Spleen (tissue), 11 donors: ENCODE measurements around the gene SLC52A3. TPM values are rescaled to one million over a fixed set of nuclear protein-coding genes. Genes with fewer than 3 reads are reported as not detected.

Experiments
- DNase-seq: peaks from one replicate; pipeline ENCODE4 v3.0.0-alpha.2; 2020
- H3K27ac ChIP-seq, 8 donors: fragments of 200-600 bp; sonication (generic) in 7 of 8; 1 replicate in 4 of 8; 2 replicates in 4 of 8; pipeline versions ENCODE4 v1.5.0 to v1.8.0; 2016 to 2021; ENCODE audit warnings: inconsistent platforms in 4 of 8, mild to moderate bottlenecking in 4 of 8, moderate library complexity in 1 of 8
- H3K27me3 ChIP-seq, 7 donors: fragments of 200-600 bp; sonication (generic) in 6 of 7; replicated peaks in 1 of 7; 1 replicate in 4 of 7; 2 replicates in 3 of 7; pipeline versions ENCODE4 v1.5.0 to v1.8.0; 2016 to 2021; ENCODE audit warnings: inconsistent platforms in 3 of 7, mild to moderate bottlenecking in 1 of 7
- H3K36me3 ChIP-seq, 6 donors: fragments of 200-600 bp; sonication (generic) in 5 of 6; 1 replicate in 4 of 6; 2 replicates in 2 of 6; pipeline versions ENCODE4 v1.5.0 to v1.8.0; 2016 to 2021; ENCODE audit warnings: inconsistent platforms in 2 of 6
- H3K4me1 ChIP-seq, 6 donors: fragments of 200-600 bp; sonication (generic) in 5 of 6; 1 replicate in 3 of 6; 2 replicates in 3 of 6; pipeline versions ENCODE4 v1.5.0 to v1.8.0; 2016 to 2021; ENCODE audit warnings: inconsistent platforms in 3 of 6
- H3K4me3 ChIP-seq, 8 donors: fragments of 200-600 bp; sonication (generic) in 7 of 8; 1 replicate in 4 of 8; 2 replicates in 4 of 8; pipeline versions ENCODE4 v1.5.0 to v1.8.0; 2016 to 2021; ENCODE audit warnings: inconsistent platforms in 4 of 8, mild to moderate bottlenecking in 4 of 8, moderate library complexity in 2 of 8
- H3K9me3 ChIP-seq, 8 donors: fragments of 200-600 bp; sonication (generic) in 7 of 8; 1 replicate in 4 of 8; 2 replicates in 4 of 8; pipeline versions ENCODE4 v1.5.0 to v1.8.0; 2016 to 2021; ENCODE audit warnings: inconsistent platforms in 4 of 8
- POLR2A ChIP-seq, 3 donors: fragments of 450-650 bp; IDR thresholded peaks; one replicate each; pipeline ENCODE4 v1.5.1; 2017; ENCODE audit warnings: antibody characterized with exemption in 3 of 3, mild to moderate bottlenecking in 1 of 3
- POLR2AphosphoS5 ChIP-seq, 3 donors: sonication (generic); formaldehyde crosslinking; IDR thresholded peaks; one replicate each; pipeline ENCODE4 v1.5.1; 2017; ENCODE audit warnings: antibody characterized with exemption in 3 of 3
- WGBS, 5 donors: extraction: QIAGEN DNeasy Blood & Tissue Kit in 3 of 5; methylation state at CpG; one replicate each; pipeline versions ENCODE4 v1.1.5 to v1.1.7; 2013 to 2018; 5-methylcytosine and 5-hydroxymethylcytosine counted together
- intact Hi-C: fragments of 100-400 bp; cut with DNase I; formaldehyde crosslinking; loops from one replicate; pipeline ENCODE4 v1.15.0; 2023; ENCODE audit warnings: low total_unique reads
- polyA plus RNA-seq, 3 donors: library from polyadenylated mRNA; stranded (reverse); fragments of 200-250 nt; gene quantifications; one replicate each; pipeline ENCODE4 v1.2.1, GENCODE V29; 2013
- total RNA-seq, 7 donors: library from RNA; depleted of rRNA in 3 of 7; stranded (reverse); fragments of >200 nt in 3 of 7; fragmentation: NEBNext Ultra II Directional in 4 of 7; extraction: Animal tissue kit (Norgen Biotek cat#: 25700) in 4 of 7; gene quantifications; one replicate each; pipeline versions ENCODE4 v1.1.0 to v1.2.1, GENCODE V29; 2016 to 2021
- TF ChIP-seq, protein P1 (sequence below), 11 experiments: fragments of 200-600 bp in 7 of 11; fragments of 450-650 bp in 4 of 11; sonication (generic) in 4 of 11; IDR thresholded peaks in 8 of 11; conservative IDR thresholded peaks in 3 of 11; 1 replicate in 7 of 11; 2 replicates in 4 of 11; pipeline versions ENCODE4 v1.4.0 to v1.8.0; 2016 to 2021; ENCODE audit warnings: antibody characterized with exemption in 11 of 11, inconsistent platforms in 4 of 11, mild to moderate bottlenecking in 1 of 11
- donor health status: healthy with polysubstance abuse.
- donor health status: DM: no; HTN: no; CAD: no; lungs with moderate emphysema.
- donor health status: DM: no; HTN: no; CAD: no.
- donor health status: Bipolar disorder and iron deficiency.
- donor health status: healthy.
- donor health status: DM: no; HTN: no; CAD: no.
- donor health status: DM: yes; HTN: yes; CAD: no.

The SLC52A3 gene
- total and polyA plus RNA-seq, 10 donors: 0.03 to 0.44 (median 0.17) TPM; not detected in 3

DNA sequence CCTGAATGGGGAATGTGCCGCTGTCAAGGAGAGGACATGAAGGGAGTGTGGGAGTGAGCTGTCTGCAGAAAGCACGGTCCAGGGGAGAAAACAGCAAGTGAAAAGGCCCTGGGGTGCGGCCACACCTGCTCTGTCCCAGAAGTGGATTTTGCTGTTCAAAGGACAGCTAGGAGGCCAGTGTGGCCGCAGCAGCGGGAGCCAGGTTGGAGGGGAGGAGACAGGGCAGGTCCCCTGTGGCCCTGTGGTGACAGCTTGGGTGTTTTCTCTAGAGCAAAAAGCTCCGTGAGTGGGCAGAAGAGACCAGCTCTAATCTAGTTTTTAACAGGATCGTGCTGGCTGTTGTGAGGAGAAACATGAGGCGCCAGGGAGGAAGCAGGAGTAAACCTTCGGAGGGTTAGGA lies 4.5 kb upstream of the SLC52A3 start:
- H3K27ac ChIP-seq: no peak overlapping the region
- TF ChIP-seq POLR2A (IDR thresholded peaks at IDR 0.05) (no peak), POLR2AphosphoS5 (IDR thresholded peaks at IDR 0.05) (no peak)
- TF ChIP-seq, protein P1, sequence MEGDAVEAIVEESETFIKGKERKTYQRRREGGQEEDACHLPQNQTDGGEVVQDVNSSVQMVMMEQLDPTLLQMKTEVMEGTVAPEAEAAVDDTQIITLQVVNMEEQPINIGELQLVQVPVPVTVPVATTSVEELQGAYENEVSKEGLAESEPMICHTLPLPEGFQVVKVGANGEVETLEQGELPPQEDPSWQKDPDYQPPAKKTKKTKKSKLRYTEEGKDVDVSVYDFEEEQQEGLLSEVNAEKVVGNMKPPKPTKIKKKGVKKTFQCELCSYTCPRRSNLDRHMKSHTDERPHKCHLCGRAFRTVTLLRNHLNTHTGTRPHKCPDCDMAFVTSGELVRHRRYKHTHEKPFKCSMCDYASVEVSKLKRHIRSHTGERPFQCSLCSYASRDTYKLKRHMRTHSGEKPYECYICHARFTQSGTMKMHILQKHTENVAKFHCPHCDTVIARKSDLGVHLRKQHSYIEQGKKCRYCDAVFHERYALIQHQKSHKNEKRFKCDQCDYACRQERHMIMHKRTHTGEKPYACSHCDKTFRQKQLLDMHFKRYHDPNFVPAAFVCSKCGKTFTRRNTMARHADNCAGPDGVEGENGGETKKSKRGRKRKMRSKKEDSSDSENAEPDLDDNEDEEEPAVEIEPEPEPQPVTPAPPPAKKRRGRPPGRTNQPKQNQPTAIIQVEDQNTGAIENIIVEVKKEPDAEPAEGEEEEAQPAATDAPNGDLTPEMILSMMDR (IDR thresholded peaks at IDR 0.05 in 8 of 11, conservative IDR thresholded peaks at IDR 0.05 in 3 of 11): no peak
- no peaks in the 10 kb centered on the region for H3K36me3 ChIP-seq
- no peak overlapping the region for H3K4me3 ChIP-seq
- H3K9me3 ChIP-seq: peaks cover 0 to 5% (median 0%) of the 10 kb centered on the region in 8 donors
- peaks cover 0 to 49% (median 0%) of the 10 kb centered on the region in 7 donors for H3K27me3 ChIP-seq
- 70 to 78% (median 74%) methylated on average over 8 to 9 of the region's 9 CpGs for WGBS, 5 donors
- DNase-seq: no peak
- H3K4me1 ChIP-seq: no peaks in the 10 kb centered on the region
- intact Hi-C loops: no loop called here

DNA sequence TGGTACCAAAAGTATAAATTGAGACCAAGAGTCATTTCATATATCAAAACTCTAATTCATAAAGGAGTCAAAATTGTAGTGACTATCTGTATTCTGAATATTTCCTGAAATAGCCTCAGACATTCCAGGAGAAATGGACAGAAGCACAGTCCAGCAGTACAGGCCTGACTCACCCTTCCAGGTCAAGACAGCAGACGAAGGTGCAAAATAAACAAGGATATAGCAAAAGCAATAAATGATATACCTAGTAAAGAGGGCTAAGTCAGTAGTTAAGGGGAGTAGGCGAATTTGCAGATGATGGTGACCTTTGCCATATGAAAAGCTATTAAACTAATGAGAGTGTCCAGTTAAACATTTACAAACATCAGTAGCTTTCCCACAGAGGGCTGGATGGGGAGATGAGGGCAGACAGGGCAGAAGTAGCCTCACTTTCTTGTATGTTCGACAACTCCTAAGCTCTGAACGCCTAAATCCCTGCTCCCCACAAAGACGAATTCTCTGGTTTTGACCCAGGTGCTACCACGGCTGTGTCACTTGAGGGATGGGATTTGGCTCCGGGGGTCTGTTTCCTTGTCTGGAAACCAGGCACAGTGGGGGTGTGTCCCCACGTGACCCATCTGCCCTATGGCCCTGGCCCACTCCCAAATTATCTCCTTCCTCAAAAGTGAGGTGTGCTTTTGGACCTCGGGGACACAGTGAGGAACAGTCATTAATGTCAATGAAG lies 3.6 kb upstream of the SLC52A3 start:
- Histone ChIP-seq H3K27me3 (peaks cover 0 to 49% (median 0%) of the 10 kb centered on the region in 7 donors), H3K27ac (no peak overlapping the region), H3K4me1 (no peaks in the 10 kb centered on the region), H3K9me3 (peaks cover 0 to 5% (median 0%) of the 10 kb centered on the region in 8 donors), H3K4me3 (no peak overlapping the region), H3K36me3 (no peaks in the 10 kb centered on the region)
- WGBS, 5 donors: 60 to 86% (median 79%) methylated on average over 9 of the region's 9 CpGs
- intact Hi-C loops: no loop called here
- TF ChIP-seq, protein P1 (IDR thresholded peaks at IDR 0.05 in 8 of 11, conservative IDR thresholded peaks at IDR 0.05 in 3 of 11): no peak
- no peak for TF ChIP-seq POLR2A (IDR thresholded peaks at IDR 0.05)
- TF ChIP-seq POLR2AphosphoS5 (IDR thresholded peaks at IDR 0.05): no peak
- DNase-seq: no peak

DNA sequence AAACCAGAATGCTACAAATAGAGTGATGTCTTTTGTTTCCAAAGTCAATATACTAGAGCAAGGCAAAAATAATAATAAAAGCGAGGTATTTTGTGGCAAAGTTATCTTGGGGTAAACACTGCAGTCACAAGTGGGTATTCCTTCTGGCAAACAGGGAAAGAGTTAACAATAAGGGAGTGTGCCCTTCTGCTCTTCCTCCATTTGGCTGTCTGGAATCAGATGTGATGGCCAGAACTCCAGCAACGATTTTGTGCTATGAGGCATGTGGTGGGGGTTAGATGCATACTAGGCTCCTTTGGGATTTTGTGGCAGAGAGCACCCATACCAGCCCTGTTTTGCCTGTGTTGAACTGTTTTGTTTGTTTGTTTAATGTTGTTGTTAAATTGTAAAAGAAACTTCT lies 2.4 kb upstream of the SLC52A3 start:
- DNase-seq: no peak
- Histone ChIP-seq H3K27me3 (peaks cover 0 to 47% (median 0%) of the 10 kb centered on the region in 7 donors), H3K9me3 (peaks cover 0 to 5% (median 0%) of the 10 kb centered on the region in 8 donors), H3K4me1 (no peaks in the 10 kb centered on the region), H3K27ac (no peak overlapping the region), H3K36me3 (no peaks in the 10 kb centered on the region), H3K4me3 (no peak overlapping the region)
- intact Hi-C loops: no loop called here
- WGBS, 5 donors: 82 to 93% (median 84%) methylated on average over 2 of the region's 2 CpGs
- TF ChIP-seq, protein P1 (IDR thresholded peaks at IDR 0.05 in 8 of 11, conservative IDR thresholded peaks at IDR 0.05 in 3 of 11): no peak
- TF ChIP-seq POLR2AphosphoS5 (IDR thresholded peaks at IDR 0.05) (no peak), POLR2A (IDR thresholded peaks at IDR 0.05) (no peak)

DNA sequence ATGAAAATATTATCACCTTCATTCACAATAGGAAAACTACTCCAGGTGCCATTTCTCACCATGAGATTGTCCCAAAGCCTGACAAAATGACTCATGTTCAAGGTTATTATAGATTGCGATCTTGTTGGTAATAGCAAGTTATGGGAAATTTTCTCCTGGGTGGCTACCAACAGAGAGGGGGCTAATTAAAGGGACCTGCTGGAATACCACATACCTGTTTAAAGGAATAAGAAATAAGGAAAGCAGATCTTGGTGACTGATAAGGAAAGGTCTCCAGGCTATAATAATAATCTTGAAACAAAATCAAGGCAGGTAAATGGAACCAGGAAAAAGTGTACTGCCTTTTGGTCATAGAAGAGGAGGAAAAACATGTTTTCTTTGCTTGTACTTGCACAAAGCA lies 1.4 kb downstream of the SLC52A3 start:
- H3K36me3 ChIP-seq: no peaks in the 10 kb centered on the region
- peaks cover 0 to 36% (median 0%) of the 10 kb centered on the region in 7 donors for H3K27me3 ChIP-seq
- peaks cover 0 to 5% (median 0%) of the 10 kb centered on the region in 8 donors for H3K9me3 ChIP-seq
- DNase-seq: no peak
- no peak overlapping the region for H3K4me3 ChIP-seq
- WGBS, 5 donors: 50 to 96% (median 93%) methylated on average over 1 of the region's 1 CpG
- no peak overlapping the region for H3K27ac ChIP-seq
- TF ChIP-seq, protein P1 (IDR thresholded peaks at IDR 0.05 in 8 of 11, conservative IDR thresholded peaks at IDR 0.05 in 3 of 11): no peak
- TF ChIP-seq POLR2AphosphoS5 (IDR thresholded peaks at IDR 0.05) (no peak), POLR2A (IDR thresholded peaks at IDR 0.05) (no peak)
- H3K4me1 ChIP-seq: no peaks in the 10 kb centered on the region
- intact Hi-C loops: no loop called here
